ENCODE results near the gene TPPP. TPM values are rescaled to one million over a fixed set of nuclear protein-coding genes. Genes with fewer than 3 reads are reported as not detected.
A peak's percentile ranks its signal among the peaks of the same experiment; 100 is the strongest.

Gene TPPP
- total and polyA plus RNA-seq, 2 of the 13 experiments (the other 11 are each of a cell fraction or from before 2014, with no cell fraction given) = 0.07 TPM; not detected in 1

GRCh38 chr5:670396-671270, 22.5 kb downstream of the TPPP start (continued):
- TF ChIP-seq ZBTB40 (IDR thresholded peaks at IDR 0.05) (no peak), ZBTB40 (CRISPR knock-in tag; IDR thresholded peaks at IDR 0.05) (no peak), SIN3B (IDR thresholded peaks at IDR 0.05; ENCODE audit: low read length) (no peak), KMT2A (CRISPR knock-in tag; IDR thresholded peaks at IDR 0.05) (0 out of 2 replicates have a peak, but pooled peaks have one; percentile 20), ZNF350 (CRISPR knock-in tag; IDR thresholded peaks at IDR 0.05; ENCODE audit: borderline replicate concordance, low read depth) (no peak), ZUFSP (CRISPR knock-in tag; IDR thresholded peaks at IDR 0.05; ENCODE audit: borderline replicate concordance) (no peak), NFRKB (IDR thresholded peaks at IDR 0.05) (no peak), MXD3 (CRISPR knock-in tag; IDR thresholded peaks at IDR 0.05) (no peak), HINFP (CRISPR knock-in tag; IDR thresholded peaks at IDR 0.05; ENCODE audit: low read depth) (no peak), NCOR1 (IDR thresholded peaks at IDR 0.05; ENCODE audit: borderline replicate concordance, low read length) (no peak), XBP1 (CRISPR knock-in tag; IDR thresholded peaks at IDR 0.05) (no peak), FOXC1 (CRISPR knock-in tag; IDR thresholded peaks at IDR 0.05; ENCODE audit: borderline replicate concordance) (no peak), RFX5 (IDR thresholded peaks at IDR 0.05; ENCODE audit: low read depth, low read length) (no peak), ZNF556 (CRISPR knock-in tag; IDR thresholded peaks at IDR 0.05; ENCODE audit: borderline replicate concordance) (no peak), AGO2 (optimal IDR thresholded peaks at IDR 0.05; ENCODE audit: low read depth, low read length) (peak; percentile 36), GLI4 (CRISPR knock-in tag; IDR thresholded peaks at IDR 0.05; ENCODE audit: borderline replicate concordance) (no peak), JUND (CRISPR knock-in tag; IDR thresholded peaks at IDR 0.05) (no peak)

All from HepG2 (cell line).